KMS-11 (cell line): Measurements from ENCODE around the gene ART3.

Experiments used
- H2AFZ ChIP-seq: fragments of 200-600 bp; sonication (generic); 2 replicates; pipeline ENCODE4 v1.6.1; 2016; ENCODE audit warnings: antibody characterized with exemption, mixed run types, low read depth
- H3K27ac ChIP-seq: fragments of 200-600 bp; sonication (generic); 2 replicates; pipeline ENCODE4 v1.6.1; 2016; ENCODE audit warnings: mild to moderate bottlenecking, mixed run types
- H3K27me3 ChIP-seq: fragments of 200-600 bp; sonication (generic); 2 replicates; pipeline ENCODE4 v1.6.1; 2017; ENCODE audit warnings: mild to moderate bottlenecking, low read depth, mixed run types, moderate library complexity; ENCODE audit not compliant: insufficient read depth
- H3K36me3 ChIP-seq: fragments of 200-600 bp; sonication (generic); 2 replicates; pipeline ENCODE4 v1.6.1; 2017; ENCODE audit warnings: mild to moderate bottlenecking, mixed run types; ENCODE audit not compliant: insufficient read depth
- H3K4me1 ChIP-seq: fragments of 200-600 bp; sonication (generic); 2 replicates; pipeline ENCODE4 v1.6.1; 2016; ENCODE audit warnings: mild to moderate bottlenecking, low read depth, mixed run types; ENCODE audit not compliant: poor library complexity, severe bottlenecking
- H3K4me2 ChIP-seq: fragments of 200-600 bp; sonication (generic); 2 replicates; pipeline ENCODE4 v1.7.0; 2016; ENCODE audit warnings: mild to moderate bottlenecking, mixed run types
- H3K4me3 ChIP-seq: fragments of 200-600 bp; sonication (generic); IDR thresholded peaks from 2 replicates; pipeline ENCODE4 v1.6.1; 2017; ENCODE audit warnings: low read depth, low read length, mixed read lengths; ENCODE audit not compliant: insufficient read depth
- H3K79me2 ChIP-seq: fragments of 200-600 bp; sonication (generic); 2 replicates; pipeline ENCODE4 v1.6.1; 2016; ENCODE audit warnings: low read depth, mixed run types; ENCODE audit not compliant: insufficient read depth
- H3K9ac ChIP-seq: fragments of 200-600 bp; sonication (generic); 2 replicates; pipeline ENCODE4 v1.6.1; 2016; ENCODE audit warnings: mild to moderate bottlenecking, mixed run types
- H4K20me1 ChIP-seq: fragments of 200-600 bp; sonication (generic); 2 replicates; pipeline ENCODE4 v1.6.1; 2016; ENCODE audit warnings: mild to moderate bottlenecking, mixed run types; ENCODE audit not compliant: insufficient read depth
- TF ChIP-seq, protein P1 (sequence below): fragments of 200-600 bp; sonication (generic); conservative IDR thresholded peaks from 2 replicates; pipeline ENCODE4 v1.6.1; 2017; ENCODE audit warnings: low read depth, mild to moderate bottlenecking, antibody characterized with exemption, low read length, moderate library complexity, mixed read lengths

The ART3 gene

DNA sequence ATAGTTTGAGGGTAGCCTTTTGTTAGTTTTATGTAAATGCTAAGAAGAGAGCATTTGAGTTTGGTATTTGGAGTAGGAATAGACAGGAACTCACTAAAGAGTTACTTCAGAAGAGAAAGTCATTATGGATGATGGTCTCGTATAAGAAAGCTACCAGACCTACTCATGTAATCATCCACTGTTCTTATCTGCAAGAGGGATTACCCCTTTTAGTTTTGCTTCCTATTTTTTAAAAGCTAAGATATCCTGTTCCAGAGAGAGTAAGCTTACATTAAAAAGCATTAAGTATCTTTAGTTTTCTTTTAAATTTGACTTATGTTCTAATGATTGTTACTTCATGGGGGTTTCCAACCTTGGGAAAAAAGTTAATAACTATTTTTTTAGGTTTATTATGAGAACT lies 12.5 kb upstream of the ART3 start:
- Histone ChIP-seq H3K9ac (no peak overlapping the region), H2AFZ (no peak overlapping the region), H3K4me2 (no peak overlapping the region), H3K36me3 (no peaks in the 10 kb centered on the region), H3K27ac (no peak overlapping the region), H3K4me3 (no peak overlapping the region), H3K79me2 (no peaks in the 10 kb centered on the region), H4K20me1 (no peaks in the 10 kb centered on the region), H3K4me1 (no peaks in the 10 kb centered on the region), H3K27me3 (no peaks in the 10 kb centered on the region)
- TF ChIP-seq, protein P1, sequence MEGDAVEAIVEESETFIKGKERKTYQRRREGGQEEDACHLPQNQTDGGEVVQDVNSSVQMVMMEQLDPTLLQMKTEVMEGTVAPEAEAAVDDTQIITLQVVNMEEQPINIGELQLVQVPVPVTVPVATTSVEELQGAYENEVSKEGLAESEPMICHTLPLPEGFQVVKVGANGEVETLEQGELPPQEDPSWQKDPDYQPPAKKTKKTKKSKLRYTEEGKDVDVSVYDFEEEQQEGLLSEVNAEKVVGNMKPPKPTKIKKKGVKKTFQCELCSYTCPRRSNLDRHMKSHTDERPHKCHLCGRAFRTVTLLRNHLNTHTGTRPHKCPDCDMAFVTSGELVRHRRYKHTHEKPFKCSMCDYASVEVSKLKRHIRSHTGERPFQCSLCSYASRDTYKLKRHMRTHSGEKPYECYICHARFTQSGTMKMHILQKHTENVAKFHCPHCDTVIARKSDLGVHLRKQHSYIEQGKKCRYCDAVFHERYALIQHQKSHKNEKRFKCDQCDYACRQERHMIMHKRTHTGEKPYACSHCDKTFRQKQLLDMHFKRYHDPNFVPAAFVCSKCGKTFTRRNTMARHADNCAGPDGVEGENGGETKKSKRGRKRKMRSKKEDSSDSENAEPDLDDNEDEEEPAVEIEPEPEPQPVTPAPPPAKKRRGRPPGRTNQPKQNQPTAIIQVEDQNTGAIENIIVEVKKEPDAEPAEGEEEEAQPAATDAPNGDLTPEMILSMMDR: no peak

DNA sequence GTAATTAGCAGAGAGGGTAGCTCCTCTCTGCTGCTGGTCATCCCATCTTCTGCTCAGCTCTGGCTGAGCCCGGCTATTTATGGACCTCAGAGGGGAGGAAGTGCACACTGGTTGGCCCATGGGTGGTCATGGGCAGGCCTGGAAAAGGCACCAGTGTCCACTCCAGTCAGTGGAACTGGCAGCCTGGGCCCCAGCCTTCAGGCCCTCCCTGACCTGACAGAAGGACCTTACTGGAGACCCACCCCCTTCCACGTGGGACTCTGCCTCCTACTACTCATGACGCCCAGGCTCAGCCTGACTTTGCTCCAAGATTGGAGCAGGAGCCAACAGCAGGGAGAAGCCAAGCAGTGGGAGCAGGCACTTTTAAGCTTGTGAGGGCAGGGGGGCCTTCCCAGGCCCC lies 8.0 kb upstream of the ART3 start:
- H3K27me3 ChIP-seq: no peaks in the 10 kb centered on the region
- no peak overlapping the region for H3K4me3 ChIP-seq
- H3K79me2 ChIP-seq: no peaks in the 10 kb centered on the region
- H3K4me2 ChIP-seq: no peak overlapping the region
- H4K20me1 ChIP-seq: no peaks in the 10 kb centered on the region
- no peaks in the 10 kb centered on the region for H3K36me3 ChIP-seq
- H3K9ac ChIP-seq: no peak overlapping the region
- H2AFZ ChIP-seq: no peak overlapping the region
- H3K4me1 ChIP-seq: no peaks in the 10 kb centered on the region
- TF ChIP-seq, protein P1: no peak
- H3K27ac ChIP-seq: no peak overlapping the region

DNA sequence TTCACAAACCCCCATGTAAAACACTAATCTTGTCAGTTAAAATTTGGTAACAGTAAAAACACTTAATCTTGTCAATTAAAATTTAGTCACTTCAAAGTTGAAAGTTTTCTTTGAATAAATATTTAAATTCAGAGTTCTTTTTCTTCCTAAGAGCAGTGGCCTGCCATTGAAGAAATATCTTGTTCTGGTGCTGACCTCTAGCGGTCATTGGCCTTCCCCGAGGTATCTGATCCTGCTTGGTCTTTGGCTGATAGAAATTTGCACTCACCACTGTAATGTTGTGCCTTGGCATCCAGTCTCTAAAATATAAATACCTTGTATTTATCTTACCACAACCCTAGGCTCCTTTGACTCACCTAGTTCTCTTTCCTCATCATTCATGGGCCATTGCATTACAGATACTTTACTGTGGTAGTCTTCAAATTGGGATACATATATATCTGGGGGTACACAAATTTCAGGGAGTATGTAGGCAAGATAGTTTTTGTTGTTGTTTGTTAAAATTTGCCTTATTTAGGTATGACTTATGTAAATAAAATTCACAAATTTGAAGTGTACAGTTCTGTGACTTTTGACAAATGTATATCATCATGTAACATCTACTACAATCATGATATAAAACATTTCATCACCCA lies 6.7 kb upstream of the ART3 start:
- H3K79me2 ChIP-seq: no peaks in the 10 kb centered on the region
- no peak overlapping the region for H3K4me3 ChIP-seq
- TF ChIP-seq, protein P1: peak; percentile 96
- no peaks in the 10 kb centered on the region for H4K20me1 ChIP-seq
- no peak overlapping the region for H3K4me2 ChIP-seq
- no peaks in the 10 kb centered on the region for H3K27me3 ChIP-seq
- no peak overlapping the region for H3K27ac ChIP-seq
- no peak overlapping the region for H2AFZ ChIP-seq
- no peak overlapping the region for H3K9ac ChIP-seq
- H3K36me3 ChIP-seq: no peaks in the 10 kb centered on the region
- no peaks in the 10 kb centered on the region for H3K4me1 ChIP-seq

DNA sequence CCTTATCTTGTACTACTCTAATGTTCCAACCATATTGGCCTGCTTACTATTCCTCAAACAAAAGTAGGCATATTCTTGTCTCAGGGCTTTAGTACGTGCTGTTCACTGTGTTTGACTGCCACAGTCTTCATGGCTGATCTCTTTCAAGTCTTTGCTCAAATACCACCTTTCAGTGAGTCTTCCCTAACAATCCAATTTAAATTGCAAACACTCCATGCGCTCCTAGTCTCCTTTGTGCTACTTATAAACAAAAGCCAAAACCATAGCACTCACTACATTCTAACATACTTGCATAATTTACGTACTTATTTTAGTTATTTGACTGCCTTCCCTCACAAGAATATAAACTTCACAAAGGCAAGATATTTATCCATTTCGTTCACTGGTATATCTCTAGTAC lies 1.7 kb upstream of the ART3 start:
- Histone ChIP-seq H3K9ac (no peak overlapping the region), H3K4me1 (no peaks in the 10 kb centered on the region), H3K79me2 (no peaks in the 10 kb centered on the region), H4K20me1 (no peaks in the 10 kb centered on the region), H2AFZ (no peak overlapping the region), H3K4me2 (no peak overlapping the region), H3K36me3 (no peaks in the 10 kb centered on the region), H3K4me3 (no peak overlapping the region), H3K27me3 (no peaks in the 10 kb centered on the region), H3K27ac (no peak overlapping the region)
- TF ChIP-seq, protein P1: no peak
